GM19025 (cell line): Measurements from ENCODE around the gene MYCBP2.
"Not testable (repeated sequence)": the region's sequence is repeated elsewhere in the genome, so short reads cannot be mapped to it uniquely, and the experiment has no call there.

Experiments
- ATAC-seq: cut with Tn5 transposase; IDR thresholded peaks from one replicate; pipeline ENCODE4 v1.9.1; 2021; ENCODE audit warnings: mild to moderate bottlenecking, low read depth, moderate library complexity; ENCODE audit not compliant: unreplicated experiment

Gene MYCBP2

DNA sequence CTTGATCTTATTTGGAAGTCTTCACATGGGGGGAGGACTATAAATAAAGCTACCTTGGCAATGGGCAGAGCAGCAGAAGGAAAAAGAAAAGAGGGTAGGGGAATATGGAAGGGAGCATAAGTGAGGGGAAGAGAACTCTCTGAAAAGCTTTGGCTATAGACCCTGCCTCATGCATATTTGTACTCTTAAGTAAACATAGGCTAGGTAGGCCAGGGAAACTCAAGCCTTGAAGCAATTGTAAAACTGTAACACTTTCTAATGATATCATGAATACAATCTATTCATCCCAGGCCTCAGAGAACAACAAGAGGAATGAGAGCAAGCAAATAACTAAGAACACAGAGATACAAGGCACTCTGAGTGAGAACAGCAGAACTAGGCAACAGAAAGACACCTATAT is 20.4 kb downstream of the MYCBP2 start:
- ATAC-seq = no peak

DNA sequence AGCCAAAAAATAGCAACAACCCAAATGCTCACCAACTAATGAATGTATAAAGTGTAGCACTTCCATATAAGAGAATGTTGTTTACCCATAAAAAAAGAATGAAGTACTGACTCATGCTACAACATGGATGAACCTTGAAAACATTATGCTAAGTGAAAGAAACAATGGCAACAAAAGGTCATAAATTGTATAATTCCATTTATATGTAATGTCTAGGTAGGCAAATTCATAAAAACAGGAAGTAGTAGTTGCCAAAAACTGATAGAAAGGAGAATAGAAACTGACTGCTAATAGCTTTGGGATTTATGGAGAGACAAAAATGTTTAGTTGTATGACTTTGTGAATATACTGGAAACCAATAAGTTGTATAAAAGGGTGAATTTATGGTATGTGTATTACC is 21.6 kb downstream of the MYCBP2 start:
- no peak for ATAC-seq

GRCh38 chr13:77300176-77301037 is 26.5 kb downstream of the MYCBP2 start:
- no peak for ATAC-seq

GRCh38 chr13:77299587-77299986 is 27.3 kb downstream of the MYCBP2 start:
- no peak for ATAC-seq

- peak; percentile 69 for ATAC-seq
Measured at GRCh38 chr13:77298426-77298825, 28.5 kb downstream of the MYCBP2 start.

- no peak for ATAC-seq
Measured at GRCh38 chr13:77291774-77292173, 35.1 kb downstream of the MYCBP2 start.

DNA sequence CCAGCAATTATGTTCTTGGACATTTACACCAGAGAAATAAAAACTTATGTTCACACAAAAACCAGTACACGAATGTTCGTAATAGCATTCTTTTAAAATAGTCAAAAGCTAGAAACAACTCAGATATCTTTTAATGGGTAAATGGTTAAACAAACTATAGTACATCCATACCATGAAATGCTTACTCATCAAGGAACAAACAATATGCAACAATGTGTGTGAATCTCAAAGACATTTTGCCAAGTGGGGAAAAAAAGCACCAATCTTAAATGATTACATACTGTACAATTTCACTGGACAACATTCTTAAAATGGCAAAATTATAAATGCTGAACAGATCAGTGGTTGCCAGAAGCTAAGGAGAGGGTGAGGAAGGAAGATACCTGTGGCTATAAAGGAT is 36.6 kb downstream of the MYCBP2 start:
- no peak for ATAC-seq

DNA sequence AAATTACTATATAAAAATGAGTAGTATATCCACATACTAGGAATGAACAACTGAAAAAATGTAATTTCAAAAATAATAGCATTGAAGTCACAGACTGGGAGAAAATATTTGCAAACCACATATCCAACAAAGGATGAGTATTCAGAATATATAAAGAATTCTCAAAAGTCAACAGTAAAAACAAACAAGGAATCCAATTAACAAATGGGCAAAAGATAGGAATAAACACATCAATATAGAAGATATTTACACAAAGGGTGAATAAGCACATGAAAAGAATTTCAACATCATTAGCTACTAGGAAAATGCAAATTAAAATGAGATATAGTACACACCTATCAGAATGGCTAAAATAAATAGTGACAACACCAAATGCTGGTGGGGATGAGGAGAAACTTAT is 37.0 kb downstream of the MYCBP2 start:
- ATAC-seq = no peak

- not testable (repeated sequence) for ATAC-seq
Measured at GRCh38 chr13:77285632-77286031, 41.3 kb downstream of the MYCBP2 start.

- no peak for ATAC-seq
Measured at GRCh38 chr13:77285098-77285497, 41.8 kb downstream of the MYCBP2 start.

DNA sequence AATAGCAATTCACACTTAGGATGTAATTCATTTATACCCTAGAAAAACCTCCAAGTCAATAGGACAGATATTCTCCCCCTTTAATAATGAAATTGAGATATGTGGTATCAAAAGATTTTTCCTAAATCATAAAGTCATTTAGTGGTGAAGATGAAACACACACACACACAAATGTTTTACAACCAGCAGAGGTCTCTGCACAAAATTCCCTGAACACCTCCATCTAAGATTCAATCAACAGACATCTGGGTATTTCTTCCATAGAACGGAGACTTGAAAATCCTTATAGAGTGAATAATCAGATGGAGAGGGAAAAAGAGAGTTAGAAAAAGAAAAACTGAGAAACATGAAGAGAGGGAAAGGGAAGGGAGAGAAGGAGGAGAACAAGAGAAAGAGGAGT is 52.8 kb downstream of the MYCBP2 start:
- no peak for ATAC-seq

- ATAC-seq = no peak
Measured at GRCh38 chr13:77269141-77269540, 57.8 kb downstream of the MYCBP2 start.

GRCh38 chr13:77267362-77267761 is 59.5 kb downstream of the MYCBP2 start:
- ATAC-seq = no peak

- no peak for ATAC-seq
Measured at GRCh38 chr13:77265336-77265735, 61.6 kb downstream of the MYCBP2 start.

DNA sequence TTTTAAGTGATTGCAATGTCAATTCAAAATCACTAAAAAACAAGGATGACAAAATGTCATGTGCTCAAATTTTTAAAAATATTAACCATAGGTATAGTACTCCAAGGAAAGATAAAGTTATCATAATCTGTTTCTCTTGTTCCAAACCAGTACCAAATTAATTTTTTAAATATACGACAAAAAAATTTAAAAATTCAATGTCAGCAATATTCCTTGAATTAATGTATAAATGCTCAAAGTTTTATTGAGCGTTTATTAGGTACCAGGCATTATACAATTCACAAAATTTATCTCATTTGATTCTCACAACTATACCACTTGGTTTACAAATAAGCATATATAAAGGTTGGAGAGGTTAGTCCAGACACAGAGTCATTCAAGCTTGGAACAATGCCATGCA is 64.7 kb downstream of the MYCBP2 start:
- ATAC-seq = no peak

DNA sequence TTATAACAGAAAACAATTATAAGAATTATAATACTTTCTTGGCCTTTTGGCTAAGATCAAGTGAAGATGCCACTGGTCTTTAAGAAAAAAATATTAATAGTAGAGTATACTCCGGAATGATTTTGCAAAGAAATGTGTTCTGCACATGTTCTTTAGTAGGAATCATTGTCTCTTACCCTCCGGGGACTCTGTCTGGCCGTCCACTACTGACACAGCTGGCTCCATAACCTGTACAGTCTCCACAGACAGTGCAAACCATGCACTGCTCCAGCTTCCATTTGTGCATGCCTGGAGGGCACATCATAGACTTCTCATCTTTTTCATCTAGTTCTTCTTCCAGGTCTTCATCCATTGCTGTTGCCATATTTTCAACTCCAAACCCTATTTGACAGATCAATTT is 75.9 kb downstream of the MYCBP2 start:
- ATAC-seq = no peak

- not testable (repeated sequence) for ATAC-seq
Measured at GRCh38 chr13:77245224-77245623, 81.7 kb downstream of the MYCBP2 start.

- no peak for ATAC-seq
Measured at GRCh38 chr13:77239312-77239711, 87.6 kb downstream of the MYCBP2 start.

DNA sequence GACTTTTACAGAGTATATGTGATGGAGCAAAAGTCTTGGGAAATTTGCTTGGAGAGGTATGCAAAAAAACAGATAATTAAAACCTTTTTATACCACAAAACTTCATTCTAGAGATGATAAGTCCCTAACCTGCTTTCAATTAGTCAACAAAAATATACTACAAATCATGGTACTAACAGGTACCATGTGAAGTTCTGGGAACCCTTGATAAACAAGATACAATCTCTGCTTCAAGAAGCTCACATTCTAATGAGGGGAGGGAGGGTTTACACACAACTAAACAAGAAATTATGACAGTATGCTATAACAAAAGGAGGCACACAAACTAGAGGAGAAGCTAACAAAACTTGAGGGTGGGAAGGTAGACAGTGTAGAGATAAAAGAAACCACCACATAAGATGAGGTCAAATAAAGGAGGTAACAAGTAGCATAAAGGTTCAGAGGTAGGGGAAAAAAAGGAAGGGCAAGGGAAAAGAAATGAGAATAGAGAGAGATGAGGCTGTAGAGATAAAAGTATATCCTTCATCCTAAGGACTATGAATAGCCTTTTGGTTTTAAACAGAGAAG is 91.4 kb downstream of the MYCBP2 start:
- ATAC-seq = no peak

GRCh38 chr13:77233159-77233558 is 93.7 kb downstream of the MYCBP2 start:
- no peak for ATAC-seq

DNA sequence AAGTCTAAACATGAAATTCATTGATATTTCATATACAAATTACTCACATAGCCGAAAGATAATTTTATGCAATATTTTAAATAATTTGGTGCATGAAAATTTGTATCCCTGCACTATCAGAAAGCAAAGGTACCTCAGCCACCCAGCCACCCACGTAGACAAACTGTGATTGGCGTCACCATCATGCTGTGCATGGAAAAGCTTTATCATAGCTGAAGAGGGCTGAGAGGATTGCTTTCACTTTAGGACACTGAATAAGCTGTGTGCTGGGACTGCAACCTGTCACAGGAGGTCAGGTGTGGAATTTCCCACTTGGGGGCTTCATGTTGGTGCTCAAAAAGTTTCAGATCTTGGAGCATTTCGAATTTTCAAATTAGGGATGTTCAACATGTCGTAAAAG is 96.3 kb downstream of the MYCBP2 start:
- ATAC-seq = no peak

DNA sequence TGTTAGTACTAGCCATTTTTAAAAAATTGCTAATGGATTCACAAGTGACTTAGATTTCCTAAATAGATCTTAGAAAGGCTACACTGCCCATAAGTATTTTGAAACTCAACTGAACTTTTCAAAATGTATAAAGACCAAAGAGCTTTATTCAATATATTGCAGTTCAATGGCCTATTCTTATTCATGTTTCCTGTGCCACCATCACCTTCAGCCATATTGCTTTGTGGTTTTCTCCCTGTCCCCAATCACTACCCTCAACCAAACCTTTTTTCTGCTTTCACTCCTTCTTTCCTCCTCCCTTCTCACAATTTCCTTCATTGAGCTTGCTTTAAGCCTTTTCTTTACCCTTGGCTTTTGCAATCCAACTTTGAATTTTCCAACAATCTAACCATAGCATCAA is 100.9 kb downstream of the MYCBP2 start:
- ATAC-seq = no peak
